RWPE2 (cell line): Measurements from ENCODE around the gene PMM2.

Source experiments
- ATAC-seq: fragments of 200-7000 bp; cut with Tn5 transposase; 3 replicates; pipeline ENCODE4 v1.9.1; 2021; ENCODE audit warnings: low read depth
- DNase-seq: peaks from one replicate; pipeline ENCODE4 v3.0.0-alpha.2; 2020; ENCODE audit warnings: low spot score
- H3K27ac ChIP-seq: fragments of 450-650 bp; 2 replicates; pipeline ENCODE4 v1.5.1; 2017; ENCODE audit warnings: mild to moderate bottlenecking; ENCODE audit not compliant: poor library complexity, severe bottlenecking
- H3K27me3 ChIP-seq: fragments of 250-450 bp; sonication (Bioruptor Pico); 2 replicates; pipeline ENCODE4 v1.5.1; 2021; ENCODE audit warnings: mild to moderate bottlenecking, moderate library complexity; ENCODE audit not compliant: insufficient read depth, poor library complexity, severe bottlenecking
- H3K36me3 ChIP-seq: fragments of 250-450 bp; sonication (Bioruptor Pico); 2 replicates; pipeline ENCODE4 v1.5.1; 2020; ENCODE audit warnings: low read depth, mild to moderate bottlenecking, moderate library complexity
- H3K4me1 ChIP-seq: fragments of 250-450 bp; sonication (Bioruptor Pico); 2 replicates; pipeline ENCODE4 v1.5.1; 2021; ENCODE audit warnings: mild to moderate bottlenecking, moderate library complexity; ENCODE audit not compliant: insufficient read depth, poor library complexity, severe bottlenecking
- H3K4me3 ChIP-seq: fragments of 250-450 bp; sonication (Bioruptor Pico); 2 replicates; pipeline ENCODE4 v1.5.1; 2021; ENCODE audit warnings: mild to moderate bottlenecking, moderate library complexity; ENCODE audit not compliant: severe bottlenecking
- H3K9me3 ChIP-seq: fragments of 250-450 bp; sonication (Bioruptor Pico); 2 replicates; pipeline ENCODE4 v1.5.1; 2021; ENCODE audit warnings: mild to moderate bottlenecking, moderate library complexity; ENCODE audit not compliant: severe bottlenecking
- TF ChIP-seq, protein P1 (sequence below): fragments of 450-650 bp; IDR thresholded peaks from one replicate; pipeline ENCODE4 v1.5.1; 2017; ENCODE audit warnings: mild to moderate bottlenecking, moderate library complexity; ENCODE audit not compliant: poor library complexity, severe bottlenecking

The PMM2 gene

GRCh38 chr16:8889893-8890548 is 92.4 kb downstream of the PMM2 start:
- no peak overlapping the region for H3K27ac ChIP-seq
- TF ChIP-seq, protein P1, sequence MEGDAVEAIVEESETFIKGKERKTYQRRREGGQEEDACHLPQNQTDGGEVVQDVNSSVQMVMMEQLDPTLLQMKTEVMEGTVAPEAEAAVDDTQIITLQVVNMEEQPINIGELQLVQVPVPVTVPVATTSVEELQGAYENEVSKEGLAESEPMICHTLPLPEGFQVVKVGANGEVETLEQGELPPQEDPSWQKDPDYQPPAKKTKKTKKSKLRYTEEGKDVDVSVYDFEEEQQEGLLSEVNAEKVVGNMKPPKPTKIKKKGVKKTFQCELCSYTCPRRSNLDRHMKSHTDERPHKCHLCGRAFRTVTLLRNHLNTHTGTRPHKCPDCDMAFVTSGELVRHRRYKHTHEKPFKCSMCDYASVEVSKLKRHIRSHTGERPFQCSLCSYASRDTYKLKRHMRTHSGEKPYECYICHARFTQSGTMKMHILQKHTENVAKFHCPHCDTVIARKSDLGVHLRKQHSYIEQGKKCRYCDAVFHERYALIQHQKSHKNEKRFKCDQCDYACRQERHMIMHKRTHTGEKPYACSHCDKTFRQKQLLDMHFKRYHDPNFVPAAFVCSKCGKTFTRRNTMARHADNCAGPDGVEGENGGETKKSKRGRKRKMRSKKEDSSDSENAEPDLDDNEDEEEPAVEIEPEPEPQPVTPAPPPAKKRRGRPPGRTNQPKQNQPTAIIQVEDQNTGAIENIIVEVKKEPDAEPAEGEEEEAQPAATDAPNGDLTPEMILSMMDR = no peak
- no peak for ATAC-seq
- peaks cover 10% of the 10 kb centered on the region for H3K4me1 ChIP-seq
- no peak overlapping the region for H3K4me3 ChIP-seq
- no peak for DNase-seq
- no peaks in the 10 kb centered on the region for H3K27me3 ChIP-seq
- H3K36me3 ChIP-seq = peaks cover 49% of the 10 kb centered on the region
- H3K9me3 ChIP-seq = no peaks in the 10 kb centered on the region

DNA sequence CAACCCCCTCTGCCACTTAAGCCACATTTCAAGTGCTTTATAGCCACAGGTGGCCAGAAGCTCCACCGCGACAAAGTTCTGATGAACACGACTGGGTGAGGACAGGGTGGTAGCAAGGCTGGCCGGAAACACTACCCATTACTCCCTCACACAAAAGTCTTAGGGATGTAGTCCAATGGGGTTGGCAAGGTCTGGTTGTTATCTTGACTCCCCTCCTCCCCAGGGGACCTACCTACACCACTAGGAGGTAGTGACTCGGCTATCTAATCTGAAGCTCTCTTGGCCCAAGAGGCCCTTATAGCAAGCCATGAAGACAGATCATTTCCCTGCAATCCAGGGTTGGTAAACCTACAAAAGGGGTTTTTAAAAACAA is 92.9 kb downstream of the PMM2 start:
- H3K27ac ChIP-seq = no peak overlapping the region
- peaks cover 54% of the 10 kb centered on the region for H3K36me3 ChIP-seq
- no peaks in the 10 kb centered on the region for H3K9me3 ChIP-seq
- H3K4me1 ChIP-seq = peaks cover 8% of the 10 kb centered on the region
- DNase-seq = no peak
- no peak overlapping the region for H3K4me3 ChIP-seq
- TF ChIP-seq, protein P1 = no peak
- no peaks in the 10 kb centered on the region for H3K27me3 ChIP-seq
- no peak for ATAC-seq

GRCh38 chr16:8892101-8892575 is 94.5 kb downstream of the PMM2 start:
- H3K27ac ChIP-seq = no peak overlapping the region
- no peaks in the 10 kb centered on the region for H3K9me3 ChIP-seq
- H3K36me3 ChIP-seq = peaks cover 68% of the 10 kb centered on the region
- no peaks in the 10 kb centered on the region for H3K4me1 ChIP-seq
- no peaks in the 10 kb centered on the region for H3K27me3 ChIP-seq
- DNase-seq (no peak), ATAC-seq (no peak)
- TF ChIP-seq, protein P1 = no peak
- H3K4me3 ChIP-seq = no peak overlapping the region

GRCh38 chr16:8893426-8893825 is 95.8 kb downstream of the PMM2 start:
- peaks cover 79% of the 10 kb centered on the region for H3K36me3 ChIP-seq
- no peaks in the 10 kb centered on the region for H3K4me1 ChIP-seq
- H3K4me3 ChIP-seq = no peak overlapping the region
- H3K27ac ChIP-seq = no peak overlapping the region
- no peaks in the 10 kb centered on the region for H3K9me3 ChIP-seq
- ATAC-seq = no peak
- DNase-seq = no peak
- TF ChIP-seq, protein P1 = no peak
- no peaks in the 10 kb centered on the region for H3K27me3 ChIP-seq

- Histone ChIP-seq H3K9me3 (no peaks in the 10 kb centered on the region), H3K36me3 (peaks cover 86% of the 10 kb centered on the region), H3K27ac (no peak overlapping the region), H3K4me1 (no peaks in the 10 kb centered on the region), H3K4me3 (no peak overlapping the region), H3K27me3 (no peaks in the 10 kb centered on the region)
- DNase-seq (no peak), ATAC-seq (no peak)
- TF ChIP-seq, protein P1 = no peak
Observed at GRCh38 chr16:8893976-8894690, 96.5 kb downstream of the PMM2 start.
